GM12873 (cell line): Measurements from ENCODE around the gene TNFRSF8.

Experiments
- CTCF ChIP-seq: IDR thresholded peaks from 2 replicates; pipeline ENCODE4 v1.5.1; 2012; ENCODE audit warnings: low read depth, mild to moderate bottlenecking, moderate library complexity, low read length, control low read depth; ENCODE audit not compliant: insufficient read depth; ENCODE audit errors: missing control alignments

Gene TNFRSF8

DNA sequence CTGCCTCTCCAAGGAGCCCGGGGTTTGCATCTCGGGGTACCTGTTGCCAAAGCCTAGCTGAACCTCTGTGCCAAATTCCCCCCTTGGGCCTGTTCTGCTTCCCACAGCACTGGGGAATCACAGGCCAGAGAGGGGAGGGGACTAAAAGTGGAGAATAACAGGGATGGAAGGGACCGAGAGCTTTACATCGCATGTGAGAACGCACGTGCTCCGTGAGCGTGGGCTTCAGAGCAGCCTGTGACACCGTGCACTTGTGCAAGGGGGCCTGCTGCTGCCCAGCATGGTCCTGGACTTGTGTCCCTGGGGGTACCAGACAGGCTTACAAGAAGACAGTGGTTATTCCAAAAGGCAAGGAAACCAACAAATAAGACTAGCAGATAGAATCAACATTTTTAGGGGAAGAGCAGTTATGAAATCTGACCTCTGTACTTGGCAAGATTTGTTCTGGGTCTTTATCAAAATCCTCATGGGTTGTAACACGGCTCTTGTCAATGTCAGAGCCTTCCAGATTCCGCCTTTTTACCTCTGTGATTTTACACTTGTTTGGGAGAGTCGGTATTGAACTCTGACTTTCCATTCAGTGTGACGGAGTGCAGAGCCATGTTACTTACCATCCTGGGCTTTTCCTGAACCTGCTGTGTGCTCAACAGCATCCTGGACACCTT is 67.5 kb downstream of the TNFRSF8 start:
- TF ChIP-seq CTCF = no peak

DNA sequence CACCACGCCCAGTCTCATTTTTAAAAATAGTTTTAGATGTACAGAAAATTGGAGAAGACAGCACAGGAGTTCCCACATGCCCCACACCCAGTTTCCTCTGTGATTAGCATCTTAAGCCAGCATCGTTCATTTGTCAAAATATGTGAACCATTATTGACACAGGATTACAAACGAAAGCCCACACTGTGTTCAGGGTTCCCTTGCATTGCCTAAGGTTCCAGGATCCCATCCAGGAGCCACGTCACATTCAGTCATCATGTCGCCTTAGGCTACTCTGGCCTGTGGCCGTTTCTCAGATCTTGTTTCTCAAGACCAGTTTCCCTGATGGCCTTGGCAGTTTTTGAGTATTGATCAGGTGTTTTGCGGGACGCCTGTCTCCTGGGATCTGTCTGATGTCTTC is 69.0 kb downstream of the TNFRSF8 start:
- no peak for TF ChIP-seq CTCF

DNA sequence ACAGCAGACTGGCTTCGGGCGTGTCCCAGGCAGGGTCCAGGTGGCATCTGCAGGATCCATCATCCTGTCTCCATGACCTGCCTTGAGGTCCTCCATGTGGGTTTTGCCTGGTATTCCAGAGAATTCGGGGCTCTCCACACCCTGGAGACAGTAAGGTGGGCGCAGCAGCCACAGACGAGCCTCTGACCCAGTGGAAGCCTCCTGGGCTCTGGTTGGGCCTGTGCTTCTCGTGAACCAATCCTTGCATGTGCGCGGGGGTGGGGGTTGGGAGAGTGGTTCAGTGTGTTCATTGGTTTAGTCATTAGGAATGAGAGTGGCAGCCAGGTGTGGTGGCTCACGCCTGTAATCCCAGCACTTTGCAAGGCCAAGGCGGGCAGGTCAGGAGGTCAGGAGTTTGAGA is 71.6 kb downstream of the TNFRSF8 start:
- TF ChIP-seq CTCF = no peak

GRCh38 chr1:12135612-12136011 is 72.5 kb downstream of the TNFRSF8 start:
- no peak for TF ChIP-seq CTCF

DNA sequence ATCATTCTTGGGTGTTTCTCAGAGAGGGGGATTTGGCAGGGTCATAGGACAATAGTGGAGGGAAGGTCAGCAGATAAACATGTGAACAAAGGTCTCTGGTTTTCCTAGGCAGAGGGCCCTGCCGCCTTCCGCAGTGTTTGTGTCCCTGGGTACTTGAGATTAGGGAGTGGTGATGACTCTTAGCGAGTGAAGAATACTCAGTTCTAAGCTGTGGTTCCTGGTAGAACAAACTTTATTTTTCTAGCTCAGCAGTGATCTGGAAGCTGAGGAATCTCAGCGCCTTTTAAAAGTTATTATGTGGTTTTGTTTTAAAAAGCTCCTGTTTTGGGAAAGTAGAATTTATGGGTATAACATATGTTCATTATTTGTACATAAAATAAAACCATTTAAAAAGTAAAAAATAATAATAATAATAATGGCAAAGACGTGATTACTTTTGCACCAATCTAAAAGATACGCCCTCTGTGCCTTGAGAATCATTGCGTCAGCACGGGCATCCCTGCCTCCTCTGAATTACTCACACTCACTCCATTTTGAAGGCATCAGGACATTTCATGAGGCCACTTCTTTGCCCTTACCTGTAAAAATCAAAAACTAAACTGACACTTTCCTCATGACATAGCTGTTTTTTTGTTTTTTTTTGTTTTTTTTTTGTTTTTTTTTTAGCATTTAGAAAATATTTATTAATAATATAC is 74.0 kb downstream of the TNFRSF8 start:
- TF ChIP-seq CTCF = no peak

GRCh38 chr1:12138196-12139168 is 75.4 kb downstream of the TNFRSF8 start:
- TF ChIP-seq CTCF = no peak

DNA sequence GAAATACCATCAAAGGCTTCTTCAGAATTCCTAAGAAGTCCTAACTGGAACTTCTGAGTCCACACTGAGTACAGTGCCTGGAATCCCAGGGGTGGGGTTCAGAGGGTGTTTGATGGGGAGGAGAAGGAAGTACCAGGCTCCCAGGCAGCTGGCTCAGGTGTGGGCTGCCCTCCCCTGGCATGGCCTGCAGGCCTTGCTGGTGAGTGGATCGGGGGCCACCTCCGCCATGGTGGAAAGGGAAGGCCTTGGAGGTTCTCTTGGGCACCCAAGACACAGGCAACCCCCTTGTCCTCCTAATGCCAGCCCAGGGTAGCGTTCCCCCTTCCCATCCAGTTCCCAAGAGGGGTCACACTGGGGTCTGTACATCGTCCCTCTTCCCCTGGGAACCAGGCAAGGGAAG is 76.9 kb downstream of the TNFRSF8 start:
- no peak for TF ChIP-seq CTCF
